ENCODE measurements around the gene GJB6.

DNA sequence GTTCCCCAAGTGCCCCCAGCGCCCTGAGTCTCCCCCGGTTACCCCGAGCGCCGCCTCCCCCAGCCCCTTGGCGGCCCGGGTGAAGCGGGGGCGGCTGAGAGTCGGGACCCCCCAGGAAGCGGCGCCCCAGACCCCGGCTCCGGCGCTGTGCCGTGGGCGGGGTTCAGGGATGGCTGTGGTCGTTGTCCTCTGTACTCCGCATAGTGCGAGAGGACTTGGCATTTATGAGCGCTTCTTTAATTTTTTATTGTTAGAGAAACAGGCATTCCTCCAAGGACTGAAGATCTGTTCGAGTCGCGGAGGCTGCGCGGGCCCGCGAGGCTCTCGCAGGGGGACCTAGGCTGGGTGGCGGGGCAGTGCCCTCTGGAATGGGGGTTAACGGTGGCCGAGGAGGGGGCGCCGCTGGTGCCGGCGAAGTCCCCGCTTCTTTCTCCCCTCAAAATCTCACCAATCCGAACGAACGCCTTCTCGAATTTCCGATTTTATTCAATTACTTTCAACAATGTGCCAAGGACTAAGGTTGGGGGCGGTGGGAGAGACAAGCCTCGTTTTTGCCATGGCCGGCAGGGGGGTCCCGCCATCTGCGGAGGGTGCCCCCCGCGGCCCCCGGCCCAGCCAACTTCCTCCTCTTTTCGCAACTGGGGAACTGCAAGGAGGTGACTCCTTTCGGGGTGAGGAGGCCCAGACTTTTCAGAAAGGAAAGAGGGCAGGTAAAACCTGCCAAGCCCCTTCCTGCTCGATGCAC, 38.8 kb downstream of the GJB6 start:
- no peak for TF ChIP-seq CTCF (conservative IDR thresholded peaks at IDR 0.05)
- no peak for TF ChIP-seq EZH2 (IDR thresholded peaks at IDR 0.05; ENCODE audit: low read depth)

Measured in PC-9 (cell line).